SK-N-SH (cell line): ENCODE measurements around the gene SH3RF2. TPM values are rescaled to one million over a fixed set of nuclear protein-coding genes. Genes with fewer than 3 reads are reported as not detected.

Source experiments
- CTCF ChIA-PET: fragments of 300-600, 350-600 bp; formaldehyde crosslinking; extraction: SDS; loops from one replicate; lab custom pipeline; 2021; lab: Yijun Ruan, JAX
- POLR2A ChIA-PET: fragments of 350-600 bp; sonication (Branson Sonifier 250); formaldehyde crosslinking; extraction: SDS; loops from one replicate; lab custom pipeline; 2020; ENCODE audit warnings: antibody characterized with exemption, inconsistent platforms; lab: Yijun Ruan, JAX
- DNase-seq: peaks from one replicate; pipeline ENCODE4 v3.0.0; 2012
- H2AFZ ChIP-seq: fragments of 200-600 bp; sonication (generic); 2 replicates; pipeline ENCODE4 v1.8.1; 2016; ENCODE audit warnings: antibody characterized with exemption, mild to moderate bottlenecking, low read depth
- H3F3A ChIP-seq: fragments of 200-600 bp; sonication (generic); replicated peaks from 2 replicates; pipeline ENCODE3; 2016; ENCODE audit warnings: antibody characterized with exemption, mild to moderate bottlenecking; ENCODE audit not compliant: insufficient read depth
- H3K27ac ChIP-seq, 2 experiments: fragments of 200-500 bp in 1 of 2; fragments of 200-600 bp in 1 of 2; sonication (Bioruptor generic) in 1 of 2; sonication (generic), shearing (Covaris generic) in 1 of 2; 2 replicates each; pipeline versions ENCODE4 v1.5.1 to v1.6.1; 2014 to 2016; ENCODE audit warnings: low read depth in 2 of 2, inconsistent platforms in 1 of 2, low read length in 1 of 2, mild to moderate bottlenecking in 1 of 2, mixed read lengths in 1 of 2
- H3K27me3 ChIP-seq: fragments of 200-600 bp; sonication (generic), shearing (Covaris generic); 2 replicates; pipeline ENCODE4 v1.6.1; 2016; ENCODE audit warnings: mixed run types; ENCODE audit not compliant: insufficient read depth
- H3K36me3 ChIP-seq, 2 experiments: fragments of 200-500 bp in 1 of 2; fragments of 200-600 bp in 1 of 2; sonication (Bioruptor generic) in 1 of 2; sonication (generic) in 1 of 2; replicated peaks in 1 of 2; 2 replicates each; pipeline versions ENCODE3 to v1.5.1; 2014 to 2016; ENCODE audit warnings: low read length in 1 of 2, mild to moderate bottlenecking in 1 of 2; ENCODE audit not compliant: insufficient read depth in 2 of 2, control insufficient read depth in 1 of 2
- H3K4me1 ChIP-seq, 2 experiments: fragments of 200-500 bp in 1 of 2; fragments of 200-600 bp in 1 of 2; sonication (Bioruptor generic) in 1 of 2; sonication (generic), shearing (Covaris generic) in 1 of 2; 2 replicates each; pipeline versions ENCODE4 v1.5.1 to v1.6.1; 2014 to 2016; ENCODE audit warnings: low read depth in 1 of 2, low read length in 1 of 2, mixed run types in 1 of 2; ENCODE audit not compliant: insufficient read depth in 2 of 2, control insufficient read depth in 1 of 2
- H3K4me2 ChIP-seq: fragments of 200-600 bp; sonication (generic), shearing (Covaris generic); 2 replicates; pipeline ENCODE4 v1.6.1; 2017; ENCODE audit warnings: mixed run types
- H3K4me3 ChIP-seq, 2 experiments: fragments of 200-500 bp in 1 of 2; fragments of 200-600 bp in 1 of 2; sonication (Bioruptor generic) in 1 of 2; sonication (generic), shearing (Covaris generic) in 1 of 2; 2 replicates each; pipeline versions ENCODE4 v1.5.1 to v1.8.1; 2014 to 2016; ENCODE audit warnings: low read depth in 2 of 2, inconsistent platforms in 1 of 2, low read length in 1 of 2, mild to moderate bottlenecking in 1 of 2, mixed read lengths in 1 of 2, moderate library complexity in 1 of 2
- H3K79me2 ChIP-seq: fragments of 200-600 bp; sonication (generic); 2 replicates; pipeline ENCODE4 v1.8.1; 2017; ENCODE audit warnings: mild to moderate bottlenecking; ENCODE audit not compliant: insufficient read depth
- H3K9ac ChIP-seq: fragments of 200-600 bp; sonication (generic); 2 replicates; pipeline ENCODE4 v1.6.1; 2017; ENCODE audit warnings: mixed run types
- H3K9me2 ChIP-seq: fragments of 200-600 bp; sonication (generic); 2 replicates; pipeline ENCODE4 v1.6.1; 2017; ENCODE audit warnings: mixed run types
- H3K9me3 ChIP-seq: fragments of 200-600 bp; sonication (generic); 2 replicates; pipeline ENCODE4 v1.6.1; 2017; ENCODE audit warnings: mixed run types, mild to moderate bottlenecking, moderate library complexity
- H4K20me1 ChIP-seq: fragments of 200-600 bp; sonication (generic); 2 replicates; pipeline ENCODE4 v1.6.1; 2017; ENCODE audit warnings: mild to moderate bottlenecking, mixed run types; ENCODE audit not compliant: insufficient read depth
- RFX5 ChIP-seq: IDR thresholded peaks from 2 replicates; pipeline ENCODE4 v1.6.1; 2012; ENCODE audit warnings: mild to moderate bottlenecking, improper control_type of control experiment, low read length
- TAF1 ChIP-seq: IDR thresholded peaks from 2 replicates; pipeline ENCODE4 v1.6.1; 2012; ENCODE audit warnings: low read depth, mild to moderate bottlenecking, low read length, moderate library complexity, borderline replicate concordance
- TCF12 ChIP-seq: IDR thresholded peaks from 2 replicates; pipeline ENCODE4 v1.4.0; 2012
- YY1 ChIP-seq: IDR thresholded peaks from 2 replicates; pipeline ENCODE4 v1.4.0; 2012; ENCODE audit warnings: low read depth, mild to moderate bottlenecking
- WGBS: methylation state at CpG from one replicate; pipeline ENCODE4 v1.1.6; 2017; ENCODE audit warnings: low lambda C conversion rate; 5-methylcytosine and 5-hydroxymethylcytosine counted together
- polyA plus RNA-seq, 3 experiments: library from polyadenylated mRNA; depleted of rRNA; stranded (reverse); fragments of >200 nt; gene quantifications; 2 replicates each; pipeline ENCODE4 v1.2.3, GENCODE V29; 2012
- TF ChIP-seq, protein P1 (sequence below): IDR thresholded peaks from 2 replicates; pipeline ENCODE4 v1.4.0; 2012; ENCODE audit warnings: low read depth, borderline replicate concordance
- TF ChIP-seq, protein P2 (sequence below): IDR thresholded peaks from 2 replicates; pipeline ENCODE4; 2012

SH3RF2 gene
- polyA plus RNA-seq, 1 of the 3 experiments (the other 2 are of a cell fraction) = 0.87 TPM

DNA sequence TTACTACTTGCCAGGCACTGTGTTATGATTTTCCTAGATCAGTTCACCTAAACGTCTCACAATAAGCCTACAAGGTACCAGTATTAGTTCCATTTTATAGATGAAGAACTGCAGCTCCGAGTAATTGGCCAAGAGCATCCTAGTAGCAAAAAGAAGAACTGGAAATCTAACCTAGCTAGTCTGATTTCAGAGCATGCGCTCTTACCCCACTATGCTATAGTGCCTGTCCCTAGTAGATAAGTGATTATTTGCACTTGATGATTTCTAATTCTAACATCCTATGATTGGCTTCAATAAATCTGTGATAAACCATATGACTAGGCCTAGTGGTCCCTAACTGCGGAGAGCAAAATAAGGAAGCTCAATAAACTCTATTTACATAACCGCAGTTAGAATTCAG lies 176.1 kb downstream of the SH3RF2 start:
- DNase-seq = no peak
- Histone ChIP-seq H3K27me3 (no peaks in the 10 kb centered on the region), H3K9me3 (no peaks in the 10 kb centered on the region), H3K79me2 (no peaks in the 10 kb centered on the region), H3K9ac (no peak overlapping the region), H3K27ac (no peak overlapping the region), H3K4me3 (no peak overlapping the region), H3K4me1 (peaks cover 0 to 2% of the 10 kb centered on the region in 2 experiments; a peak in 2 of 4 replicates), H2AFZ (no peak overlapping the region), H3F3A (peaks cover 11% of the 10 kb centered on the region), H4K20me1 (no peaks in the 10 kb centered on the region)
- CTCF ChIA-PET = interaction anchor here (0.6 to 1.4 kb wide), 3 partner anchors 9 to 1918 kb away, joined by 3 to 4 read pairs (median 3); no protein-coding TSS in a partner anchor
- TF ChIP-seq RFX5 (no peak), YY1 (no peak), TCF12 (no peak), TAF1 (no peak)
- TF ChIP-seq, protein P1, sequence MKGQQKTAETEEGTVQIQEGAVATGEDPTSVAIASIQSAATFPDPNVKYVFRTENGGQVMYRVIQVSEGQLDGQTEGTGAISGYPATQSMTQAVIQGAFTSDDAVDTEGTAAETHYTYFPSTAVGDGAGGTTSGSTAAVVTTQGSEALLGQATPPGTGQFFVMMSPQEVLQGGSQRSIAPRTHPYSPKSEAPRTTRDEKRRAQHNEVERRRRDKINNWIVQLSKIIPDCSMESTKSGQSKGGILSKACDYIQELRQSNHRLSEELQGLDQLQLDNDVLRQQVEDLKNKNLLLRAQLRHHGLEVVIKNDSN = no peak
- TF ChIP-seq, protein P2, sequence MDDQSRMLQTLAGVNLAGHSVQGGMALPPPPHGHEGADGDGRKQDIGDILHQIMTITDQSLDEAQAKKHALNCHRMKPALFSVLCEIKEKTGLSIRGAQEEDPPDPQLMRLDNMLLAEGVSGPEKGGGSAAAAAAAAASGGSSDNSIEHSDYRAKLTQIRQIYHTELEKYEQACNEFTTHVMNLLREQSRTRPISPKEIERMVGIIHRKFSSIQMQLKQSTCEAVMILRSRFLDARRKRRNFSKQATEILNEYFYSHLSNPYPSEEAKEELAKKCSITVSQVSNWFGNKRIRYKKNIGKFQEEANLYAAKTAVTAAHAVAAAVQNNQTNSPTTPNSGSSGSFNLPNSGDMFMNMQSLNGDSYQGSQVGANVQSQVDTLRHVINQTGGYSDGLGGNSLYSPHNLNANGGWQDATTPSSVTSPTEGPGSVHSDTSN = no peak
- TF ChIP-seq, all 33 proteins: peak for 0
- no peaks in the 10 kb centered on the region for H3K9me2 ChIP-seq
- H3K36me3 ChIP-seq = peaks cover 55 to 62% of the 10 kb centered on the region in 2 experiments
- WGBS = 86% methylated on average over 5 of the region's 5 CpGs
- POLR2A ChIA-PET = no interaction called here
- H3K4me2 ChIP-seq = no peak overlapping the region

Other genes starting within 250 kb of the SH3RF2 start
- 3.8 and 5.3 TPM in 2 replicates for gene PRELID2, start 101.2 kb upstream of the SH3RF2 start, polyA plus RNA-seq (2012; rRNA removed)
- not detected in 2 replicates for gene GRXCR2, start 63.6 kb upstream of the SH3RF2 start, polyA plus RNA-seq (2012; rRNA removed)
- 0.21 and 0.55 TPM in 2 replicates for gene PLAC8L1, start 169.0 kb downstream of the SH3RF2 start, polyA plus RNA-seq (2012; rRNA removed)
- 16.8 and 19.9 TPM in 2 replicates for gene LARS1, start 246.1 kb downstream of the SH3RF2 start, polyA plus RNA-seq (2012; rRNA removed)